K562 (cell line): Measurements from ENCODE around the gene SH3TC1. TPM values are rescaled to one million over a fixed set of nuclear protein-coding genes. Genes with fewer than 3 reads are reported as not detected.

ENCODE experiments used
- ATAC-seq: fragments of 200-7000 bp; cut with Tn5 transposase; 3 replicates; pipeline ENCODE4 v1.9.1; 2020; ENCODE audit warnings: moderate library complexity
- BruUV-seq: library from RNA; stranded (reverse); fragments of 400-500 nt; replicated peaks from 2 replicates; lab custom pipeline; 2021; lab: Mats Ljungman, UMichigan
- CTCF ChIA-PET: fragments of 300-600 bp; formaldehyde crosslinking; extraction: SDS; loops from one replicate; lab custom pipeline; 2021; ENCODE audit warnings: low intra/inter-chr PET ratio; lab: Yijun Ruan, JAX
- POLR2A ChIA-PET: fragments of 300-600, 350-650 bp; sonication (Branson Sonifier 250); formaldehyde crosslinking; extraction: SDS; loops from one replicate; lab custom pipeline; 2021; ENCODE audit warnings: antibody characterized with exemption, inconsistent platforms; lab: Yijun Ruan, JAX
- DNase-seq, 4 experiments: peaks; one replicate each; pipeline versions ENCODE4 v3.0.0 to v3.0.0-alpha.2; 2011 to 2018; ENCODE audit warnings: low spot score in 3 of 4, mixed read lengths in 3 of 4; ENCODE audit errors: extremely low read depth in 1 of 4
- FAIRE-seq: peaks from 2 replicates; lab custom pipeline; 2011; peaks lifted over from hg19 to GRCh38; lab: Jason Lieb, UNC
- H2AFZ ChIP-seq: 2 replicates; pipeline ENCODE4 v1.6.0; 2011; ENCODE audit warnings: low read depth, low read length, control low read depth, inconsistent platforms
- H3K27ac ChIP-seq: fragments of 200-600 bp; 3 replicates; pipeline ENCODE4 v1.8.0; 2011; ENCODE audit warnings: low read depth, mild to moderate bottlenecking, control low read depth, inconsistent platforms, low read length, moderate library complexity, mixed read lengths; ENCODE audit errors: extremely low read depth
- H3K27me3 ChIP-seq, 2 experiments: fragments of 300-600 bp in 1 of 2; 2 replicates in 1 of 2; 3 replicates in 1 of 2; pipeline versions ENCODE4 v1.6.0 to v1.8.0; 2011; ENCODE audit warnings: inconsistent platforms in 2 of 2, low read length in 2 of 2, mild to moderate bottlenecking in 1 of 2, mixed read lengths in 1 of 2, moderate library complexity in 1 of 2; ENCODE audit not compliant: control insufficient read depth in 2 of 2, insufficient read depth in 2 of 2
- H3K36me3 ChIP-seq: fragments of 300-600 bp; 3 replicates; pipeline ENCODE4 v1.8.0; 2011; ENCODE audit warnings: mild to moderate bottlenecking, low read length, inconsistent platforms; ENCODE audit not compliant: control insufficient read depth, insufficient read depth
- H3K4me1 ChIP-seq, 2 experiments: fragments of 200-600 bp in 1 of 2; replicated peaks in 1 of 2; 2 replicates in 1 of 2; 3 replicates in 1 of 2; pipeline versions ENCODE4 v1.5.1 to v1.8.0; 2011; ENCODE audit warnings: inconsistent platforms in 2 of 2, low read length in 2 of 2, mild to moderate bottlenecking in 1 of 2, mixed read lengths in 1 of 2, moderate library complexity in 1 of 2; ENCODE audit not compliant: control insufficient read depth in 2 of 2, insufficient read depth in 2 of 2
- H3K4me2 ChIP-seq: 2 replicates; pipeline ENCODE4 v1.6.1; 2011; ENCODE audit warnings: low read length, control low read depth, inconsistent platforms, mixed read lengths; ENCODE audit not compliant: insufficient read depth
- H3K4me3 ChIP-seq: fragments of 200-600 bp; sonication (generic), shearing (Covaris generic); 2 replicates; pipeline ENCODE4 v1.5.1; 2016; ENCODE audit warnings: control low read depth, inconsistent platforms
- H3K79me2 ChIP-seq: fragments of 200-600 bp; 3 replicates; pipeline ENCODE4 v1.8.0; 2011; ENCODE audit warnings: low read length, inconsistent platforms; ENCODE audit not compliant: control insufficient read depth, insufficient read depth
- H3K9ac ChIP-seq, 2 experiments: 2 replicates each; pipeline versions ENCODE4 v1.6.0 to v1.6.1; 2011; ENCODE audit warnings: low read depth in 2 of 2, low read length in 2 of 2, control low read depth in 1 of 2, inconsistent platforms in 1 of 2, mild to moderate bottlenecking in 1 of 2, mixed read lengths in 1 of 2; ENCODE audit not compliant: insufficient read depth in 1 of 2
- H3K9me1 ChIP-seq: one replicate; pipeline ENCODE4 v1.6.0; 2011; ENCODE audit warnings: inconsistent platforms, mild to moderate bottlenecking, low read length, moderate library complexity; ENCODE audit not compliant: control insufficient read depth, insufficient read depth
- H3K9me3 ChIP-seq: replicated peaks from 2 replicates; pipeline ENCODE4 v1.5.1; 2011; ENCODE audit warnings: low read depth, low read length, inconsistent platforms; ENCODE audit not compliant: control insufficient read depth, insufficient read depth
- H4K20me1 ChIP-seq: replicated peaks from 2 replicates; pipeline ENCODE4 v1.6.1; 2011; ENCODE audit warnings: low read length, inconsistent platforms, mixed read lengths; ENCODE audit not compliant: control insufficient read depth, insufficient read depth
- CCAR2 ChIP-seq: fragments of 200-400 bp; formaldehyde crosslinking; IDR thresholded peaks from 2 replicates; pipeline ENCODE4 v1.6.1; 2017; ENCODE audit warnings: mild to moderate bottlenecking, low read depth, low read length
- CSDE1 ChIP-seq, 2 experiments: fragments of 450-650 bp; IDR thresholded peaks; 2 replicates each; pipeline ENCODE4 v1.6.1; 2016; ENCODE audit warnings: mild to moderate bottlenecking in 1 of 2
- E2F1 ChIP-seq: sonication (generic); formaldehyde crosslinking; IDR thresholded peaks from 2 replicates; pipeline ENCODE4 v1.8.1; 2023; ENCODE audit warnings: mild to moderate bottlenecking, missing genetic modification reagents, moderate library complexity
- RERE ChIP-seq: sonication (generic); formaldehyde crosslinking; IDR thresholded peaks from 2 replicates; pipeline ENCODE4 v1.8.0; 2023; ENCODE audit warnings: missing genetic modification reagents, mild to moderate bottlenecking, borderline replicate concordance
- ZC3H4 ChIP-seq: sonication (generic); formaldehyde crosslinking; IDR thresholded peaks from 2 replicates; pipeline ENCODE4 v1.9.0; 2021; ENCODE audit warnings: missing genetic modification reagents, borderline replicate concordance
- WGBS: fragments of 100-300 bp; shearing (Covaris generic); methylation state at CpG from one replicate; pipeline ENCODE4 v1.1.6; 2016; ENCODE audit warnings: low coverage, mixed read lengths; ENCODE audit not compliant: insufficient coverage; ENCODE audit errors: missing lambda C conversion rate; 5-methylcytosine and 5-hydroxymethylcytosine counted together
- in situ Hi-C: fragments of 300-500 bp; cut with MboI; formaldehyde crosslinking; loops from 4 replicates; pipeline ENCODE4 v1.15.0; 2018; ENCODE audit warnings: inconsistent platforms, mixed read lengths
- intact Hi-C: fragments of 100-400 bp; cut with micrococcal nuclease; formaldehyde crosslinking; loops from 2 replicates; pipeline ENCODE4 v1.14.2; 2022
- polyA plus RNA-seq, 8 experiments: library from polyadenylated mRNA; depleted of rRNA in 4 of 8; stranded (reverse) in 5 of 8; unstranded in 3 of 8; fragments of >200 nt; fragmentation: Nextera tagmentation in 2 of 8; fragmentation: Illumina TruSeq in 1 of 8; extraction: Ambion mirVana in 2 of 8; extraction: Trizol in 1 of 8; gene quantifications; 2 replicates each; pipeline versions ENCODE4 v1.2.1 to v1.2.3, GENCODE V29; 2011 to 2014; ENCODE audit warnings: inconsistent platforms in 1 of 8, missing spikeins in 1 of 8
- total RNA-seq, 7 experiments: library from RNA; depleted of rRNA in 6 of 7; stranded (reverse); fragments of >200 nt in 6 of 7; fragmentation: Illumina TruSeq in 2 of 7; extraction: Trizol in 2 of 7; gene quantifications; 2 replicates each; pipeline versions ENCODE4 v1.2.1 to v1.2.3, GENCODE V29; 2011 to 2021; ENCODE audit warnings: low replicate concordance in 1 of 7
- TF ChIP-seq, protein P1 (sequence below): fragments of 250-450 bp; sonication (Bioruptor Pico); IDR thresholded peaks from 2 replicates; pipeline ENCODE4 v1.5.0; 2022; ENCODE audit warnings: mild to moderate bottlenecking
- TF ChIP-seq, protein P2 (sequence below), 2 experiments: fragments of 200-800 bp in 1 of 2; sonication (Bioruptor generic) in 1 of 2; sonication (generic) in 1 of 2; formaldehyde crosslinking in 1 of 2; IDR thresholded peaks in 1 of 2; conservative IDR thresholded peaks in 1 of 2; 2 replicates each; pipeline versions ENCODE4 v1.5.0 to v1.6.1; 2016 to 2020; ENCODE audit warnings: missing compliant biosample characterization in 1 of 2, missing genetic modification characterization in 1 of 2, missing genetic modification reagents in 1 of 2

The SH3TC1 gene
- total and polyA plus RNA-seq, 9 of the 15 experiments (the other 6 are each of a cell fraction or from before 2014, with no cell fraction given), result 0.04 to 2.1 (median 0.48) TPM; not detected in 1

- no peak for TF ChIP-seq RERE
These were observed 28.2 kb downstream of the SH3TC1 start (continued) for GRCh38 chr4:8227201-8227770.

- no peak for DNase-seq
- Histone ChIP-seq H3K79me2 (no peaks in the 10 kb centered on the region), H3K9ac (no peak overlapping the region; a peak in 1 of 4 replicates), H3K9me1 (peaks cover 2% of the 10 kb centered on the region), H3K4me1 (peaks cover 0 to 19% of the 10 kb centered on the region in 2 experiments; a peak in 3 of 5 replicates), H3K36me3 (no peaks in the 10 kb centered on the region), H4K20me1 (peaks cover 4% of the 10 kb centered on the region; the same call in 1 of the 2 replicates), H3K4me3 (no peak overlapping the region), H3K9me3 (no peaks in the 10 kb centered on the region), H3K4me2 (no peak overlapping the region), H3K27me3 (peaks cover 0 to 23% of the 10 kb centered on the region in 2 experiments; a peak in 1 of 5 replicates), H3K27ac (no peak overlapping the region), H2AFZ (no peak overlapping the region)
- no TSS peak for BruUV-seq
- in situ Hi-C loops (no loop called here), intact Hi-C loops (no loop called here)
- POLR2A ChIA-PET, result interaction anchor here (0.7 to 0.9 kb wide), 3 partner anchors 9 to 27 kb away, joined by 3 read pairs; no protein-coding TSS in a partner anchor
- WGBS, result 62% methylated on average over 27 of the region's 27 CpGs
- CTCF ChIA-PET, result no interaction called here
- ATAC-seq, result no peak
- FAIRE-seq, result no peak
- TF ChIP-seq, protein P1, sequence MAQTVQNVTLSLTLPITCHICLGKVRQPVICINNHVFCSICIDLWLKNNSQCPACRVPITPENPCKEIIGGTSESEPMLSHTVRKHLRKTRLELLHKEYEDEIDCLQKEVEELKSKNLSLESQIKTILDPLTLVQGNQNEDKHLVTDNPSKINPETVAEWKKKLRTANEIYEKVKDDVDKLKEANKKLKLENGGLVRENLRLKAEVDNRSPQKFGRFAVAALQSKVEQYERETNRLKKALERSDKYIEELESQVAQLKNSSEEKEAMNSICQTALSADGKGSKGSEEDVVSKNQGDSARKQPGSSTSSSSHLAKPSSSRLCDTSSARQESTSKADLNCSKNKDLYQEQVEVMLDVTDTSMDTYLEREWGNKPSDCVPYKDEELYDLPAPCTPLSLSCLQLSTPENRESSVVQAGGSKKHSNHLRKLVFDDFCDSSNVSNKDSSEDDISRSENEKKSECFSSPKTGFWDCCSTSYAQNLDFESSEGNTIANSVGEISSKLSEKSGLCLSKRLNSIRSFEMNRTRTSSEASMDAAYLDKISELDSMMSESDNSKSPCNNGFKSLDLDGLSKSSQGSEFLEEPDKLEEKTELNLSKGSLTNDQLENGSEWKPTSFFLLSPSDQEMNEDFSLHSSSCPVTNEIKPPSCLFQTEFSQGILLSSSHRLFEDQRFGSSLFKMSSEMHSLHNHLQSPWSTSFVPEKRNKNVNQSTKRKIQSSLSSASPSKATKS (CRISPR knock-in tag), result no peak
- TF ChIP-seq ZC3H4 (CRISPR knock-in tag) (no peak), E2F1 (CRISPR knock-in tag) (no peak), CSDE1 (IDR thresholded peaks at IDR 0.05) (no peak), CCAR2 (no peak)
- TF ChIP-seq, protein P2, sequence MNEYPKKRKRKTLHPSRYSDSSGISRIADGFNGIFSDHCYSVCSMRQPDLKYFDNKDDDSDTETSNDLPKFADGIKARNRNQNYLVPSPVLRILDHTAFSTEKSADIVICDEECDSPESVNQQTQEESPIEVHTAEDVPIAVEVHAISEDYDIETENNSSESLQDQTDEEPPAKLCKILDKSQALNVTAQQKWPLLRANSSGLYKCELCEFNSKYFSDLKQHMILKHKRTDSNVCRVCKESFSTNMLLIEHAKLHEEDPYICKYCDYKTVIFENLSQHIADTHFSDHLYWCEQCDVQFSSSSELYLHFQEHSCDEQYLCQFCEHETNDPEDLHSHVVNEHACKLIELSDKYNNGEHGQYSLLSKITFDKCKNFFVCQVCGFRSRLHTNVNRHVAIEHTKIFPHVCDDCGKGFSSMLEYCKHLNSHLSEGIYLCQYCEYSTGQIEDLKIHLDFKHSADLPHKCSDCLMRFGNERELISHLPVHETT (CRISPR knock-in tag; conservative IDR thresholded peaks at IDR 0.05 in 1 of 2, IDR thresholded peaks at IDR 0.05 in 1 of 2), result no peak
These were observed 28.8 kb downstream of the SH3TC1 start for GRCh38 chr4:8227771-8228318.
